Activated effector memory CD4-positive, alpha-beta T cell treated with anti-CD3 and anti-CD28 coated beads, Interleukin-2, amount 50 U/mL, for 16 hours (primary cell): ENCODE results near the gene ODF2L.
"Not testable (repeated sequence)": the region's sequence is repeated elsewhere in the genome, so short reads cannot be mapped to it uniquely, and the experiment has no call there.

Experiments used
- DNase-seq: peaks from one replicate; pipeline ENCODE4 v3.0.0-alpha.2; 2020

ODF2L gene

DNA sequence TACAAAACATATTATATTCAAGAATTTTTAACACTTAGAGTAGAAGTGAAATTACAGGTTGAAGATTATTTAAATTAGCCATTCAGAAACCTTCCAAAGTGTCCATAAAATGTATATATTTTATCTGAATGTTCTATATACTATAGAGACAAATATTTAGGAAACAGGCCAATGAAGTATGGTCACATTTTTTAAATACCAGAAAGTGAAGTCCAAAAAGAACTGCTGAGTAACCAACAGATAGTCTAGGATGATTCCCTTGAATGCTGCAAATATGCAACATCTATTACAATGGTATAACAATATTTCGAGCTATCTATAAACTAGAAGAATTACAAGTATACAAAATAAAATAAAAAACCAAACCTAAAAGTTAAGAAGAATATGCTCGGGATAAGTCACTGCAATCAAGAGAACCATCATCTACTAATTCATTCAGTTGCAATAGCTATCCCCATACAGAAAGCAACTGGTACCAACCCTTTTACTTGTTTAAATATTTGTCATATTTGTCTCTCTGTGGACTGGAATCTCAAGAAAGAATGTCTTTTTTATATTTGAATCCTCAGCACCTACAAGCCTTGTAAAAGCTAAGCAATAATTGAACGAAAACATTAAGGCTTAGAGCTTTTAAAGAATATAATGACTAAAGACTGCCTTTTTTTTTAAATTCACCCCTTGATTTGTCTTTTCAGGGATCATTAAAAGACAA is 8.1 kb downstream of the ODF2L start:
- no peak for DNase-seq

DNA sequence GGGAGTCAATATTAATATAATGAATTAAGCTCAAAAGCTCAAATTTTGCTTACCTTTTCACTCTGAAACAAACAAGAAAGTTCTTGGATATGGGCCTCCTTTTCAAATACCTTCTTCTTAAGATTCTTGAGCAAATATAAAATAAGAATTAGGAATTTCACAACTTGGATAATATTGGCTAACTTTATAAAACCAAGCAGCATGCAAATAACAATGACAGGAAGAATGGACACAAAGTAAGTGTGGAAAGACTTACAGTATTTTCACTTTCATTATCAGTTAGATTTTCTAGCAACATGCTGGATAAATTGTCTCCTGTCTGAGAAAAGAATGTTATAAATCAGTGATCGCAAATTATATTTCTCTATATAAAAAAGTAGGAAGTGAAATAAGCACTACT is 13.2 kb downstream of the ODF2L start:
- DNase-seq = no peak

DNA sequence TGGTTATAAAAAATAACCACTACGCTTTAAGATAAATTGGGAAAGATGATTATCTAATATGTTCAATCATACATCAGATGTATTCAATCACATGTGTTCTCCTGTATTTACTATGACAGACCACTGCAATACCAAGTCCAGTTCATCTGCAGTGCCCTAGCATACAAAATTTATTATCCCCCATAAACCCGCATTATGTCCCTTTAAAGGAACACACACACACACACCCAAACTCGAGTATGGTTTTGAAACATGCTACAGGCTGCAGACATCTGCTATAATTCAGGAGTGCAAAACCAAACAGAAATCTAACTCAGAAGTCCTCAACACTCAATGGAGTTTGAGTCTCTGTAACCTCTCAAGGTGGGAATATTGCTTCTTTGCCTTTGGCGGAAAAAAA is 14.9 kb downstream of the ODF2L start:
- DNase-seq = no peak

- DNase-seq = no peak
Observed at GRCh38 chr1:86380257-86380861, 15.8 kb downstream of the ODF2L start.

- no peak for DNase-seq
Observed at GRCh38 chr1:86378813-86379212, 17.3 kb downstream of the ODF2L start.

GRCh38 chr1:86377341-86377740 is 18.8 kb downstream of the ODF2L start:
- DNase-seq = no peak

DNA sequence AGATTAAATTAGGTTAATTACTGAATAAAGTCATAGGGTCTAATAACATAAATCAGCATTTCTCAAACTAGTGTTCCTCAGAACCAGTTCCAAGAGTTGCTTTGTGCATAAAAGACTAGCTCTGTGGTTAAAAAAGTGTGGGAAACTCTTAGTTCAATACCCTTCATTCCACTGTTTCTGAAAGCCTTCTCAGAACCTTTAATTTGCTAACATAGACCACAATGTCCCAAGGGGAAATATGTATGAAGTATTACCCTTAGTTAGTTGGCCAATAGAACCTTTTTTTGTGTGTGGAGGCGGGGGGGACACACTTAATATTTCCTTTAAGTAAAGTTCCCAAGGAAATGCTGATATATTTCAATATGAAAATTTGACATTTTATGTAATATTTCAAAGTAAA is 20.4 kb downstream of the ODF2L start:
- no peak for DNase-seq

DNA sequence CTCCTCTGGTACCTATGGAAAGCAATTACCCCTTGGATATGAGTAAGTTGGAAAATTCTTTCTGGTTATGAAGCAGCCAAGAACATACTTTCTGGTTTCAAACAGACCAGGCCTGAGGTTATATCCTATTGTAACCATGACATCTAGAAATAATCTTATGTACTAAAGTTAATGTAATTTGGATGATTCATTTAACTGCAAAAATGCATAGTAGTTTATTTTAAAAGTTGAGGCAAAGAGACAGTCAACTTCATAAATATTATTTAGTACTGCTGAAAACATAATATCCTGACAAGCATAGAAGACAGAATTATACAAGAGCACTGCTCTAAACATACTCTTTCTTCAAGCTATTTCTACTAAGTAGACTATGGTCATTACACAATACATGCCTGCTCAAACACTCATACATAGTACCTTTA is 25.5 kb downstream of the ODF2L start:
- DNase-seq = no peak

GRCh38 chr1:86365896-86366295 is 30.2 kb downstream of the ODF2L start:
- no peak for DNase-seq

GRCh38 chr1:86362807-86363206 is 33.3 kb downstream of the ODF2L start:
- DNase-seq = no peak

- no peak for DNase-seq
Observed at GRCh38 chr1:86357796-86358195, 38.3 kb downstream of the ODF2L start.

DNA sequence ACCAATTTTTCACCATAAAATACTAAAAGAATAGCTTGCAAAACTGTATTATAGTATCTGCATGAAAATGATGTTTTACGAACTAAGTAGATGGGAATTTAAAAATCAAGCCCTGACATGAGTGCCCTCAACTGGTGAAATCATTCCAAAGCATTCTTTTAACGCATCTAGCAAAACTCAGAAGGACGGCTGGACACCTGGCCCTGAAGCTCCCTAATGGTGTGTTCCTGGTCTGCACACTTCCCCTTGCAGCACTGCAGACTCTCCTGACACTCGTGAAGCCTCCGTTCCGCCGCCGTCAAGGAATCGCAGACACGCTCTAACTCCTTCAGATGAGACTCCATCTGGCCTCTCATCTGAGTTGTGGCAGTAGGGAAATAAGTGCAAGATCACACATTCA is 39.9 kb downstream of the ODF2L start:
- no peak for DNase-seq

DNA sequence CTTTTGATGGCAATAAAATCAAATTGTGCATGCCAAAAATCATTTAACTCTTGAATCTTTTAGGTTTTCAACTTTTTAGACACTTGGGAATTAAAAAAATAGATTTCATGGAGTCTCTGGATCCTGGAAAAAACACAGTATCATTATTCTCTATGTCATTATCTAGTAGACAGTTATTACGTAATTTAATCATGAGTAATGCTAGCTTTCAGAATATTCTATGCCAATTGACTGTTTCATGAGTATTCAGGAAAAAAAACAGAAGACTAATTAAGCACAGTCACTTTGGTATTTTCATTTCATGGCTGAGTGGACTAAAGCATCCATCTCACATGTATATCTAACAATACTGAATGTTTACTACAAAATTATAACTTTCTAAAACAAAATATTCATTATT is 44.0 kb downstream of the ODF2L start:
- no peak for DNase-seq

GRCh38 chr1:86350230-86350629 is 45.9 kb downstream of the ODF2L start:
- DNase-seq = not testable (repeated sequence)

- no peak for DNase-seq
Observed at GRCh38 chr1:86346388-86346787, 49.7 kb downstream of the ODF2L start.

- no peak for DNase-seq
Observed at GRCh38 chr1:86345042-86345441, 51.1 kb downstream of the ODF2L start.

- no peak for DNase-seq
Observed at GRCh38 chr1:86339906-86340305, 56.2 kb downstream of the ODF2L start.

GRCh38 chr1:86339014-86339812 is 56.9 kb downstream of the ODF2L start:
- no peak for DNase-seq

DNA sequence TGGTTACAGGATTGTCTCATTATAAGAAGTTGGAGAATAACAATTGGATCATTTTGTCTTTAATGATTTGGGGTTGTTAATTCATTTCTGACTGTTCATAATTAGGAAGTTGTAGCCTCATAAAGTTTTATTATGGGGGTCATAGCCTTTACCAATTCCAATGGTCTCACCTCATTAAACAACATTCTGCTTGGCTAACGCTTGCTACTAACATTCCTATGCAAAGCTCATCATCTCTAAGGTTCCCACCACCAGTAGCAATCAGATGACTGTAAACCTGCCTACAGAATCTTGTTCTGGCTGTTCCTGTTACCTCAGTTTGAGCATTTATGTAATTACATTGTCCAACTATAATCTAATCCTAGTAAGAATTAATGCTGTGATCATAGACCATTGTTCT is 60.2 kb downstream of the ODF2L start:
- DNase-seq = no peak

GRCh38 chr1:86325264-86325663 is 70.9 kb downstream of the ODF2L start:
- no peak for DNase-seq

- no peak for DNase-seq
Observed at GRCh38 chr1:86324130-86324822, 71.8 kb downstream of the ODF2L start.

DNA sequence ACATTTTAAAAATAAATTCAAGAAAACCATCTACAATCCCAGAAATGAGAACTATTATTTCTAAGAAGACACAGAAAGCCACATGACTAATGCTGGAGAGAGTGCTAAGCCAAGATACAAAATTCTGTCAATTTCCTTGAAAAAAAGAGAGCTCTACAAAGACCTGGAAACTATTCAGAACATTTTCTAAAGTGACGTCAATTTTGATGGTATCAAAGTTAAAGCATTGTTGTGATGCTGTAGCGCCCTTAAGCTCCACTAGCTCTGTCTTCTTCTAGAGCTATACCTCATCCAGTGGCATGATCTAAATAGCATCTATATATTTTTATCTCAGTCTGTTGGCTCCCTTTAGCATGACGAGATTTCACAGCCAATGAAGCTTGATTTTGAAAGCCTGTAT is 73.9 kb downstream of the ODF2L start:
- DNase-seq = no peak

GRCh38 chr1:86318436-86318835 is 77.7 kb downstream of the ODF2L start:
- no peak for DNase-seq

- DNase-seq = no peak
Observed at GRCh38 chr1:86317926-86318325, 78.2 kb downstream of the ODF2L start.
